PC-9 (cell line): ENCODE data around the gene TTC39C.

Source experiments
- EZH2 ChIP-seq: fragments of 200-600 bp; sonication (generic); IDR thresholded peaks from 2 replicates; pipeline ENCODE4 v1.8.0; 2017; ENCODE audit warnings: antibody characterized with exemption, low read depth
- TF ChIP-seq, protein P1 (sequence below): fragments of 200-600 bp; sonication (generic); conservative IDR thresholded peaks from 2 replicates; pipeline ENCODE4 v1.6.1; 2017; ENCODE audit warnings: mixed run types, antibody characterized with exemption, mild to moderate bottlenecking, moderate library complexity

GRCh38 chr18:24142376-24142775 lies 127.8 kb downstream of the TTC39C start:
- no peak for TF ChIP-seq EZH2
- TF ChIP-seq, protein P1, sequence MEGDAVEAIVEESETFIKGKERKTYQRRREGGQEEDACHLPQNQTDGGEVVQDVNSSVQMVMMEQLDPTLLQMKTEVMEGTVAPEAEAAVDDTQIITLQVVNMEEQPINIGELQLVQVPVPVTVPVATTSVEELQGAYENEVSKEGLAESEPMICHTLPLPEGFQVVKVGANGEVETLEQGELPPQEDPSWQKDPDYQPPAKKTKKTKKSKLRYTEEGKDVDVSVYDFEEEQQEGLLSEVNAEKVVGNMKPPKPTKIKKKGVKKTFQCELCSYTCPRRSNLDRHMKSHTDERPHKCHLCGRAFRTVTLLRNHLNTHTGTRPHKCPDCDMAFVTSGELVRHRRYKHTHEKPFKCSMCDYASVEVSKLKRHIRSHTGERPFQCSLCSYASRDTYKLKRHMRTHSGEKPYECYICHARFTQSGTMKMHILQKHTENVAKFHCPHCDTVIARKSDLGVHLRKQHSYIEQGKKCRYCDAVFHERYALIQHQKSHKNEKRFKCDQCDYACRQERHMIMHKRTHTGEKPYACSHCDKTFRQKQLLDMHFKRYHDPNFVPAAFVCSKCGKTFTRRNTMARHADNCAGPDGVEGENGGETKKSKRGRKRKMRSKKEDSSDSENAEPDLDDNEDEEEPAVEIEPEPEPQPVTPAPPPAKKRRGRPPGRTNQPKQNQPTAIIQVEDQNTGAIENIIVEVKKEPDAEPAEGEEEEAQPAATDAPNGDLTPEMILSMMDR, result no peak
